Ishikawa (cell line): ENCODE measurements around the gene PTBP3.

ENCODE experiments used
- CEBPB ChIP-seq: IDR thresholded peaks from 2 replicates; pipeline ENCODE4 v1.6.1; 2012
- CREB1 ChIP-seq: IDR thresholded peaks from 2 replicates; pipeline ENCODE4 v1.6.1; 2012; ENCODE audit warnings: low read depth
- EGR1 ChIP-seq: IDR thresholded peaks from 2 replicates; pipeline ENCODE4 v1.6.1; 2012
- EP300 ChIP-seq: IDR thresholded peaks from 2 replicates; pipeline ENCODE4 v1.6.1; 2012; ENCODE audit warnings: borderline replicate concordance
- FOXM1 ChIP-seq: IDR thresholded peaks from 2 replicates; pipeline ENCODE4 v1.6.1; 2012; ENCODE audit warnings: low read depth, borderline replicate concordance
- RAD21 ChIP-seq: IDR thresholded peaks from 2 replicates; pipeline ENCODE4 v1.6.1; 2012; ENCODE audit warnings: low read depth
- REST ChIP-seq: IDR thresholded peaks from 2 replicates; pipeline ENCODE4 v1.6.1; 2012; ENCODE audit warnings: low read depth, mild to moderate bottlenecking
- TCF12 ChIP-seq: IDR thresholded peaks from 2 replicates; pipeline ENCODE4 v1.6.1; 2012; ENCODE audit warnings: low read depth
- USF1 ChIP-seq: IDR thresholded peaks from 2 replicates; pipeline ENCODE4 v1.6.1; 2012
- YY1 ChIP-seq: IDR thresholded peaks from 2 replicates; pipeline ENCODE4 v1.6.1; 2012; ENCODE audit warnings: low read depth

- no peak for TF ChIP-seq TCF12
- TF ChIP-seq REST = no peak
- no peak for TF ChIP-seq EP300
- TF ChIP-seq YY1 = no peak
- no peak for TF ChIP-seq CEBPB
- no peak for TF ChIP-seq FOXM1
- TF ChIP-seq CREB1 = no peak
- TF ChIP-seq RAD21 = no peak
- TF ChIP-seq EGR1 = no peak
- TF ChIP-seq USF1 = no peak
Measured at GRCh38 chr9:112332214-112332613, 1.2 kb downstream of the PTBP3 start.
